ENCODE measurements around the gene TENM4. TPM values are rescaled to one million over a fixed set of nuclear protein-coding genes. Genes with fewer than 3 reads are reported as not detected.

Gene TENM4
- total RNA-seq, 4 donors from 2014 or later, result 5.5 to 12.3 (median 8.9) TPM

- Histone ChIP-seq H3K4me3 (no peak overlapping the region), H3K27me3 (no peaks in the 10 kb centered on the region), H3K9me3 (no peaks in the 10 kb centered on the region), H3K4me1 (no peaks in the 10 kb centered on the region), H3K27ac (no peak overlapping the region), H3K36me3 (no peaks in the 10 kb centered on the region)
- TF ChIP-seq POLR2AphosphoS5 (IDR thresholded peaks at IDR 0.05), result no peak
- TF ChIP-seq CTCF (IDR thresholded peaks at IDR 0.05), result no peak
- TF ChIP-seq EP300 (IDR thresholded peaks at IDR 0.05), result no peak
- TF ChIP-seq POLR2A (IDR thresholded peaks at IDR 0.05), result no peak
- peak; percentile 28 for ATAC-seq
- 68 to 74% methylated on average over 3 to 4 of the region's 4 CpGs for WGBS, 2 donors (ENCODE audit: low coverage in 1 of 2)
Observed at GRCh38 chr11:79304599-79305212, 136.1 kb downstream of the TENM4 start.

GRCh38 chr11:79296141-79296540, 144.7 kb downstream of the TENM4 start:
- no peak for ATAC-seq
- Histone ChIP-seq H3K27me3 (no peaks in the 10 kb centered on the region), H3K4me3 (no peak overlapping the region), H3K27ac (no peak overlapping the region), H3K9me3 (no peaks in the 10 kb centered on the region), H3K4me1 (no peaks in the 10 kb centered on the region), H3K36me3 (no peaks in the 10 kb centered on the region)
- 50 to 88% methylated on average over 1 to 2 of the region's 3 CpGs for WGBS, 2 donors (ENCODE audit: low coverage in 1 of 2)
- no peak for TF ChIP-seq POLR2A (IDR thresholded peaks at IDR 0.05)
- no peak for TF ChIP-seq POLR2AphosphoS5 (IDR thresholded peaks at IDR 0.05)
- no peak for TF ChIP-seq EP300 (IDR thresholded peaks at IDR 0.05)
- no peak for TF ChIP-seq CTCF (IDR thresholded peaks at IDR 0.05)

GRCh38 chr11:79294845-79295731, 145.7 kb downstream of the TENM4 start:
- 77 to 80% methylated on average over 1 to 3 of the region's 8 CpGs for WGBS, 2 donors (ENCODE audit: low coverage in 1 of 2)
- ATAC-seq, result no peak
- TF ChIP-seq POLR2A (IDR thresholded peaks at IDR 0.05), result no peak
- no peak for TF ChIP-seq POLR2AphosphoS5 (IDR thresholded peaks at IDR 0.05)
- no peak overlapping the region for H3K27ac ChIP-seq
- H3K36me3 ChIP-seq, result no peaks in the 10 kb centered on the region
- no peak overlapping the region for H3K4me3 ChIP-seq
- no peaks in the 10 kb centered on the region for H3K9me3 ChIP-seq
- no peaks in the 10 kb centered on the region for H3K4me1 ChIP-seq
- H3K27me3 ChIP-seq, result no peaks in the 10 kb centered on the region

GRCh38 chr11:79291948-79292347, 148.9 kb downstream of the TENM4 start:
- WGBS, 2 donors (ENCODE audit: low coverage in 1 of 2), result 67 to 79% methylated on average over 1 to 4 of the region's 4 CpGs
- Histone ChIP-seq H3K9me3 (no peaks in the 10 kb centered on the region), H3K4me3 (no peak overlapping the region), H3K36me3 (no peaks in the 10 kb centered on the region), H3K4me1 (no peaks in the 10 kb centered on the region), H3K27ac (no peak overlapping the region), H3K27me3 (no peaks in the 10 kb centered on the region)
- no peak for ATAC-seq
- no peak for TF ChIP-seq POLR2A (IDR thresholded peaks at IDR 0.05)
- TF ChIP-seq POLR2AphosphoS5 (IDR thresholded peaks at IDR 0.05), result no peak
- TF ChIP-seq CTCF (IDR thresholded peaks at IDR 0.05), result no peak
- no peak for TF ChIP-seq EP300 (IDR thresholded peaks at IDR 0.05)

- TF ChIP-seq EP300 (IDR thresholded peaks at IDR 0.05), result no peak
- no peak for TF ChIP-seq POLR2A (IDR thresholded peaks at IDR 0.05)
- TF ChIP-seq CTCF (IDR thresholded peaks at IDR 0.05), result no peak
- TF ChIP-seq POLR2AphosphoS5 (IDR thresholded peaks at IDR 0.05), result no peak
- Histone ChIP-seq H3K36me3 (no peaks in the 10 kb centered on the region), H3K27ac (no peak overlapping the region), H3K27me3 (no peaks in the 10 kb centered on the region), H3K4me3 (no peak overlapping the region), H3K9me3 (no peaks in the 10 kb centered on the region), H3K4me1 (no peaks in the 10 kb centered on the region)
- ATAC-seq, result no peak
Observed at GRCh38 chr11:79290761-79291160, 150.1 kb downstream of the TENM4 start.
